IMR-90 (cell line): ENCODE measurements around the gene TLK2. TPM values are rescaled to one million over a fixed set of nuclear protein-coding genes. Genes with fewer than 3 reads are reported as not detected.

Experiments
- ATAC-seq: fragments of 200-7000 bp; cut with Tn5 transposase; 2 replicates; pipeline ENCODE4 v1.9.1; 2020; ENCODE audit warnings: low read depth, mild to moderate bottlenecking, moderate library complexity
- BruUV-seq: library from RNA; stranded (reverse); fragments of 400-500 nt; replicated peaks from 2 replicates; lab custom pipeline; 2021; lab: Mats Ljungman, UMichigan
- CTCF ChIA-PET: fragments of 300-600 bp; formaldehyde crosslinking; extraction: SDS; loops from one replicate; lab custom pipeline; 2021; ENCODE audit warnings: antibody characterized with exemption; lab: Yijun Ruan, JAX
- POLR2A ChIA-PET: fragments of 300-600 bp; sonication (Branson Sonifier 250); formaldehyde crosslinking; loops from one replicate; lab custom pipeline; 2022; ENCODE audit warnings: antibody characterized with exemption; ENCODE audit not compliant: unreplicated experiment; lab: Charles Lee
- DNase-seq: peaks from one replicate; pipeline ENCODE4 v3.0.0; 2013
- H2AFZ ChIP-seq: replicated peaks from 2 replicates; pipeline ENCODE3; 2013; ENCODE audit warnings: low read length, mild to moderate bottlenecking; ENCODE audit not compliant: poor library complexity
- H2AK5ac ChIP-seq: 2 replicates; pipeline ENCODE4 v1.6.1; 2013; ENCODE audit warnings: low read depth, low read length, inconsistent platforms
- H2AK9ac ChIP-seq: replicated peaks from 2 replicates; pipeline ENCODE3; 2013; ENCODE audit warnings: mild to moderate bottlenecking, low read depth, low read length, moderate library complexity; ENCODE audit not compliant: poor library complexity
- H2BK120ac ChIP-seq: 2 replicates; pipeline ENCODE4 v1.6.1; 2013; ENCODE audit warnings: low read depth, low read length, inconsistent platforms
- H2BK15ac ChIP-seq: 3 replicates; pipeline ENCODE4 v1.6.1; 2013; ENCODE audit warnings: low read depth, low read length, inconsistent platforms
- H2BK20ac ChIP-seq: 2 replicates; pipeline ENCODE4 v1.6.1; 2013; ENCODE audit warnings: low read depth, mild to moderate bottlenecking, inconsistent platforms, low read length, moderate library complexity
- H2BK5ac ChIP-seq: 2 replicates; pipeline ENCODE4 v1.6.1; 2013; ENCODE audit warnings: mild to moderate bottlenecking, low read depth, low read length, inconsistent platforms; ENCODE audit not compliant: poor library complexity, severe bottlenecking
- H3K14ac ChIP-seq: replicated peaks from 2 replicates; pipeline ENCODE4 v1.6.1; 2013; ENCODE audit warnings: low read depth, low read length, inconsistent platforms
- H3K18ac ChIP-seq: 2 replicates; pipeline ENCODE4 v1.6.1; 2013; ENCODE audit warnings: low read depth, low read length, control low read depth
- H3K23ac ChIP-seq: 2 replicates; pipeline ENCODE4 v1.6.1; 2013; ENCODE audit warnings: low read depth, low read length, inconsistent platforms
- H3K27ac ChIP-seq: 2 replicates; pipeline ENCODE4 v1.5.1; 2013; ENCODE audit warnings: mild to moderate bottlenecking, control low read depth, low read length; ENCODE audit not compliant: insufficient read depth
- H3K27me3 ChIP-seq: 2 replicates; pipeline ENCODE4 v1.6.1; 2013; ENCODE audit warnings: low read length; ENCODE audit not compliant: control insufficient read depth, insufficient read depth
- H3K36me3 ChIP-seq: 2 replicates; pipeline ENCODE4 v1.6.1; 2013; ENCODE audit warnings: low read length, mixed read lengths; ENCODE audit not compliant: control insufficient read depth, insufficient read depth
- H3K4ac ChIP-seq: 2 replicates; pipeline ENCODE4 v1.6.1; 2013; ENCODE audit warnings: low read depth, low read length, inconsistent platforms
- H3K4me1 ChIP-seq: 2 replicates; pipeline ENCODE4 v1.6.1; 2013; ENCODE audit warnings: low read length, mixed read lengths; ENCODE audit not compliant: control insufficient read depth, insufficient read depth
- H3K4me2 ChIP-seq: 2 replicates; pipeline ENCODE4 v1.6.1; 2013; ENCODE audit warnings: low read depth, mild to moderate bottlenecking, control low read depth, low read length, moderate library complexity
- H3K4me3 ChIP-seq: 2 replicates; pipeline ENCODE4 v1.5.1; 2013; ENCODE audit warnings: low read depth, mild to moderate bottlenecking, control low read depth, low read length, moderate library complexity; ENCODE audit not compliant: insufficient read depth
- H3K56ac ChIP-seq: 2 replicates; pipeline ENCODE4 v1.6.1; 2013; ENCODE audit warnings: low read length, inconsistent platforms; ENCODE audit not compliant: insufficient read depth; ENCODE audit errors: extremely low read depth
- H3K79me1 ChIP-seq, 2 experiments: 2 replicates each; pipeline ENCODE4 v1.6.1; 2013; ENCODE audit warnings: low read length in 2 of 2, inconsistent platforms in 1 of 2, low read depth in 1 of 2
- H3K9ac ChIP-seq: 2 replicates; pipeline ENCODE4 v1.6.1; 2013; ENCODE audit warnings: low read depth, low read length, control low read depth
- H3K9me1 ChIP-seq: 2 replicates; pipeline ENCODE4 v1.6.1; 2013; ENCODE audit warnings: low read length, inconsistent platforms; ENCODE audit not compliant: insufficient read depth
- H3K9me3 ChIP-seq: 2 replicates; pipeline ENCODE4 v1.6.1; 2013; ENCODE audit warnings: low read length; ENCODE audit not compliant: control insufficient read depth, insufficient read depth
- H4K20me1 ChIP-seq: 2 replicates; pipeline ENCODE4 v1.6.1; 2013; ENCODE audit warnings: low read length, inconsistent platforms; ENCODE audit not compliant: insufficient read depth
- H4K5ac ChIP-seq: 2 replicates; pipeline ENCODE4 v1.6.1; 2013; ENCODE audit warnings: mild to moderate bottlenecking, low read depth, low read length, control low read depth
- H4K8ac ChIP-seq, 2 experiments: 2 replicates each; pipeline ENCODE4 v1.6.1; 2013; ENCODE audit warnings: low read depth in 2 of 2, low read length in 2 of 2, control low read depth in 1 of 2, inconsistent platforms in 1 of 2
- H4K91ac ChIP-seq: 2 replicates; pipeline ENCODE4 v1.6.1; 2013; ENCODE audit warnings: low read depth, low read length, inconsistent platforms; ENCODE audit not compliant: insufficient read depth
- BHLHE40 ChIP-seq: fragments of 150-350 bp; IDR thresholded peaks from 2 replicates; pipeline ENCODE4 v1.6.1; 2016; ENCODE audit warnings: mild to moderate bottlenecking, low read depth, low read length
- CEBPB ChIP-seq: IDR thresholded peaks from 2 replicates; pipeline ENCODE4 v1.6.1; 2012; ENCODE audit warnings: low read depth, low read length, improper control_type of control experiment
- CHD1 ChIP-seq: IDR thresholded peaks from 2 replicates; pipeline ENCODE4 v1.6.1; 2012; ENCODE audit warnings: low read depth, low read length, improper control_type of control experiment
- MAFK ChIP-seq: IDR thresholded peaks from 2 replicates; pipeline ENCODE4 v1.6.1; 2012; ENCODE audit warnings: low read depth, low read length, improper control_type of control experiment
- USF2 ChIP-seq: fragments of 150-350 bp; IDR thresholded peaks from 2 replicates; pipeline ENCODE4 v1.6.1; 2017; ENCODE audit warnings: mild to moderate bottlenecking, antibody characterized with exemption, low read length, low read depth
- WGBS, 2 experiments: methylation state at CpG; one replicate each; pipeline versions ENCODE4 v1.1.5 to v1.1.7; 2013; ENCODE audit warnings: missing lambda C conversion rate in 2 of 2; ENCODE audit not compliant: insufficient read length in 1 of 2; ENCODE audit errors: extremely low coverage in 2 of 2; 5-methylcytosine and 5-hydroxymethylcytosine counted together
- dilution Hi-C: fragments of 300-500 bp; cut with HindIII; formaldehyde crosslinking; loops from one replicate; pipeline ENCODE4 v1.14.3; 2018; ENCODE audit warnings: low sequenced_read_pairs; ENCODE audit not compliant: unreplicated experiment
- in situ Hi-C: fragments of 300-500 bp; cut with MboI; formaldehyde crosslinking; loops from 3 replicates; pipeline ENCODE4 v1.14.3; 2019; ENCODE audit warnings: low sequenced_read_pairs, inconsistent platforms, mixed read lengths
- intact Hi-C: fragments of 100-400 bp; cut with micrococcal nuclease; formaldehyde crosslinking; loops from 2 replicates; pipeline ENCODE4 v1.10.0; 2022
- polyA plus RNA-seq, 3 experiments: library from polyadenylated mRNA; depleted of rRNA; stranded (reverse); fragments of >200 nt; gene quantifications; 2 replicates each; pipeline ENCODE4 v1.2.3, GENCODE V29; 2012; ENCODE audit warnings: low replicate concordance in 1 of 3
- total RNA-seq: library from RNA; depleted of rRNA; stranded (reverse); fragments of >200 nt; gene quantifications from 2 replicates; pipeline ENCODE4 v1.2.3, GENCODE V29; 2012
- TF ChIP-seq, protein P1 (sequence below): conservative IDR thresholded peaks from 2 replicates; pipeline ENCODE4 v1.5.1; 2012; ENCODE audit warnings: mild to moderate bottlenecking, low read depth, low read length, improper control_type of control experiment

The TLK2 gene
- total and polyA plus RNA-seq, 2 of the 4 experiments (the other 2 are of a cell fraction), result 35.7 to 39.4 TPM

DNA sequence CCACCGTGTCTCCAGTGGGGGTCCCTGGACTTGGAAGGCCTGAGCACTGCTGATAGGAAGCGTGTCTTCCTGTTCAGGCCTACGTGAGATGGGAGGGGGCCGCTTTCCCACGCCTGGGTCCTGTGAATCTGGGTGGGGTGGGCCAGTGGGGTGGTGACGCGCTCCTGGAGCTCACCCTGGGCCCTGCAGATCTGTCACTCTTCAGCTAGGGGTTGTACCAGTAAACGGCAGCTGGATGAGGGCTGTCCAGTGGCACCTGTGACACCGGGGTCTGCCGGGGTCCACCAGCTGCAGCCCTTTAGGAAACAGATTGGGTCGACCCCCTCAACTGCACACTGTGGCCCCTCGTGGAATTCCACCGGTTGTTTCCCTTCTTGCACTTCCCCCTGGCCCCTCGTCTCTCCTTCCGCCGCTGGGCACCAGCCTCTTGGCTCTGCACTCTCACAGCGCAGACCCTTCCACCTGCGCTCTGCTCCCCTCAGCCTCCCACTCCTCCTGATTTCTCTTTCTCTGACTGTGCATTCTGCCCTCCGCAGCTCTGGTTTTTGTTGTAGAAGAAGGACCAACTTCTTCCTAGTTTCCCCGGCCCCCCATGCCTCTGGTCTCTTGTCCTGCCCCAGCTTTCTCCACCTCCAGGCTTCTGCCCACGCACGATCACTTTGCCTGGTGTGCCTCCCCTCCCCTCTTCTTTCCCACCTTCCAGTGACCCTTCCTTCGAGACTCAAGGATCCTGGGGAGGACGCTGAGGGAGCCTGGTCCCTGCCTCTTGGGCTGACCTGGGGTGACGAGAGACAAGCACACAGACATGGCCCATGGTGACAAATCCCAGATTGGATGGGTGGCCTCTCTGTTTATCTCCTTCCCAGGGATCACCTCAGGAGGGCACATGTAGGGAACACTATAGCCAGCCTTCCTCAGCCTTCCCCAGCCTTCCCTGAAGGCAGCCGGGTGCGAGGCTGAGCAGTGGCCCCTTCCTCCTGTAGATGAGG is 153.6 kb downstream of the TLK2 start:
- BruUV-seq, result no TSS peak
- intact Hi-C loops, result no loop called here

More for the DNA sequence above, 153.6 kb downstream of the TLK2 start:
- H3K14ac ChIP-seq, result peak overlapping the region; percentile 54; the same call in 1 of the 2 replicates
- in situ Hi-C loops (no loop called here), dilution Hi-C loops (no loop called here)
- H4K20me1 ChIP-seq, result peaks cover 55% of the 10 kb centered on the region
- no peak overlapping the region; a peak in 1 of 4 replicates for H4K8ac ChIP-seq
- H3K27me3 ChIP-seq, result no peaks in the 10 kb centered on the region
- H3K36me3 ChIP-seq, result peaks cover 7% of the 10 kb centered on the region; the same call in 1 of the 2 replicates
- H3K9me3 ChIP-seq, result no peaks in the 10 kb centered on the region
- H2BK5ac ChIP-seq, result peak overlapping the region; percentile 36
- no peak overlapping the region; the same call in 1 of the 2 replicates for H4K5ac ChIP-seq
- CTCF ChIA-PET, result no interaction called here
- H3K4ac ChIP-seq, result peak overlapping the region; percentile 73
- peaks cover 34% of the 10 kb centered on the region for H3K9me1 ChIP-seq
- peak overlapping the region; percentile 51 for H3K27ac ChIP-seq
- WGBS, 2 experiments, result 78% methylated on average over 12 of the region's 27 CpGs; no CpG with 5 or more reads in 1 of the 2 experiments
- no peak overlapping the region for H3K18ac ChIP-seq
- H3K79me1 ChIP-seq, result peaks cover 8 to 80% of the 10 kb centered on the region in 2 experiments; a peak in 3 of 4 replicates
- H2AK9ac ChIP-seq, result peak overlapping the region; percentile 51
- no peak overlapping the region for H3K4me3 ChIP-seq
- no peak overlapping the region for H3K56ac ChIP-seq
- peak overlapping the region; percentile 32 for H4K91ac ChIP-seq
- H2AFZ ChIP-seq, result no peak overlapping the region
- POLR2A ChIA-PET, result no interaction called here
- DNase-seq, result no peak
- peak overlapping the region; percentile 9 for H2BK120ac ChIP-seq
- no peak overlapping the region for H2BK20ac ChIP-seq
- H2AK5ac ChIP-seq, result peak overlapping the region; percentile 42
- H3K9ac ChIP-seq, result no peak overlapping the region
- H2BK15ac ChIP-seq, result 0 out of 3 replicates have a peak overlapping the region, but pooled peaks have one; percentile 24
- no peak for TF ChIP-seq USF2
- no peak for TF ChIP-seq CHD1
- no peak for TF ChIP-seq BHLHE40
- TF ChIP-seq CEBPB, result no peak
- TF ChIP-seq MAFK, result no peak
- TF ChIP-seq, protein P1, sequence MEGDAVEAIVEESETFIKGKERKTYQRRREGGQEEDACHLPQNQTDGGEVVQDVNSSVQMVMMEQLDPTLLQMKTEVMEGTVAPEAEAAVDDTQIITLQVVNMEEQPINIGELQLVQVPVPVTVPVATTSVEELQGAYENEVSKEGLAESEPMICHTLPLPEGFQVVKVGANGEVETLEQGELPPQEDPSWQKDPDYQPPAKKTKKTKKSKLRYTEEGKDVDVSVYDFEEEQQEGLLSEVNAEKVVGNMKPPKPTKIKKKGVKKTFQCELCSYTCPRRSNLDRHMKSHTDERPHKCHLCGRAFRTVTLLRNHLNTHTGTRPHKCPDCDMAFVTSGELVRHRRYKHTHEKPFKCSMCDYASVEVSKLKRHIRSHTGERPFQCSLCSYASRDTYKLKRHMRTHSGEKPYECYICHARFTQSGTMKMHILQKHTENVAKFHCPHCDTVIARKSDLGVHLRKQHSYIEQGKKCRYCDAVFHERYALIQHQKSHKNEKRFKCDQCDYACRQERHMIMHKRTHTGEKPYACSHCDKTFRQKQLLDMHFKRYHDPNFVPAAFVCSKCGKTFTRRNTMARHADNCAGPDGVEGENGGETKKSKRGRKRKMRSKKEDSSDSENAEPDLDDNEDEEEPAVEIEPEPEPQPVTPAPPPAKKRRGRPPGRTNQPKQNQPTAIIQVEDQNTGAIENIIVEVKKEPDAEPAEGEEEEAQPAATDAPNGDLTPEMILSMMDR, result no peak
- H3K4me2 ChIP-seq, result no peak overlapping the region
- H3K23ac ChIP-seq, result peak overlapping the region; percentile 84; the same call in 1 of the 2 replicates
- ATAC-seq, result no peak
- peaks cover 29% of the 10 kb centered on the region for H3K4me1 ChIP-seq
